ENCODE measurements around the gene LENG1.

The LENG1 gene

DNA sequence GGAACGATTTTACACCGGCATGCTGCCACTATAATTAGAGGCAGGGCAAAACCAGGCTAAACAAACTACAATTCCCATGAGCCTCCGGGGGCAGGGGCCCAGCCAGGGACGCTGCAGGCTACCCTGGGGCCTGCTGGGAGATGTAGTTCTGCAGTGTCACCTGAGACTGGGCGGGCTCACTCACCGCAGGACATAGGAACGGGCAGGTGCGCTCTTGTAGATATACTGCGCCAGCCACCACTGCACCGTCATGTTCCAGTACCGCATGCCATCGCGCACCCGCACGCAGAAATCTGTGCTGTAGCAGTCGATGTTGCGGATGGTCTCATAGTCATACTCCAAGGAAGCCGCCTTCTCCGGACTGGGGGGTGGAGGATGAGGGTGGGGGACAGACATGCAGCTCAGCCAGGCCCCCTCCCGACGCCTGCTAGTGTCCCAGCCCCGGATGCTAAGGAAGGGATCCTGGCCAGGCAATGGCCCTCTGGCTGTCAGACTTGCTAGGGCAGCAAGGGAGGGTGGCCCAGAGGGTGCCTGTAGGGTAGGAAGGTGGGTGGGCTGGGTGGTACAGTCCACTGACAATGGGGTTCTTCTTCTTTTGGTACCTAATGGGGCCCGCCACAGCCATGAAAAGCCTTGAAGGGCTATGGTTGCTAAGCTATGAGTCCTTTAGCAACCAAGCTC lies 19.2 kb upstream of the LENG1 start (continued):
- TF ChIP-seq, protein P1, sequence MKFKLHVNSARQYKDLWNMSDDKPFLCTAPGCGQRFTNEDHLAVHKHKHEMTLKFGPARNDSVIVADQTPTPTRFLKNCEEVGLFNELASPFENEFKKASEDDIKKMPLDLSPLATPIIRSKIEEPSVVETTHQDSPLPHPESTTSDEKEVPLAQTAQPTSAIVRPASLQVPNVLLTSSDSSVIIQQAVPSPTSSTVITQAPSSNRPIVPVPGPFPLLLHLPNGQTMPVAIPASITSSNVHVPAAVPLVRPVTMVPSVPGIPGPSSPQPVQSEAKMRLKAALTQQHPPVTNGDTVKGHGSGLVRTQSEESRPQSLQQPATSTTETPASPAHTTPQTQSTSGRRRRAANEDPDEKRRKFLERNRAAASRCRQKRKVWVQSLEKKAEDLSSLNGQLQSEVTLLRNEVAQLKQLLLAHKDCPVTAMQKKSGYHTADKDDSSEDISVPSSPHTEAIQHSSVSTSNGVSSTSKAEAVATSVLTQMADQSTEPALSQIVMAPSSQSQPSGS (tag by site-specific recombination; IDR thresholded peaks at IDR 0.05; ENCODE audit: low read depth) = no peak
- no peak for TF ChIP-seq ZNF132 (tag by site-specific recombination; IDR thresholded peaks at IDR 0.05; ENCODE audit: borderline replicate concordance)
- no peak for TF ChIP-seq ZNF37A (tag by site-specific recombination; IDR thresholded peaks at IDR 0.05)
- no peak for TF ChIP-seq GLIS2 (tag by site-specific recombination; IDR thresholded peaks at IDR 0.05)
- no peak for TF ChIP-seq MEIS1 (CRISPR knock-in tag; IDR thresholded peaks at IDR 0.05; ENCODE audit: borderline replicate concordance)
- no peak for TF ChIP-seq ZNF792 (tag by site-specific recombination; IDR thresholded peaks at IDR 0.05)
- TF ChIP-seq ZNF223 (tag by site-specific recombination; IDR thresholded peaks at IDR 0.05) = no peak
- TF ChIP-seq ZNF596 (tag by site-specific recombination; IDR thresholded peaks at IDR 0.05) = no peak
- no peak for TF ChIP-seq SCRT2 (tag by site-specific recombination; IDR thresholded peaks at IDR 0.05)
- TF ChIP-seq GFI1B (tag by site-specific recombination; IDR thresholded peaks at IDR 0.05) = no peak
- TF ChIP-seq, protein P2, sequence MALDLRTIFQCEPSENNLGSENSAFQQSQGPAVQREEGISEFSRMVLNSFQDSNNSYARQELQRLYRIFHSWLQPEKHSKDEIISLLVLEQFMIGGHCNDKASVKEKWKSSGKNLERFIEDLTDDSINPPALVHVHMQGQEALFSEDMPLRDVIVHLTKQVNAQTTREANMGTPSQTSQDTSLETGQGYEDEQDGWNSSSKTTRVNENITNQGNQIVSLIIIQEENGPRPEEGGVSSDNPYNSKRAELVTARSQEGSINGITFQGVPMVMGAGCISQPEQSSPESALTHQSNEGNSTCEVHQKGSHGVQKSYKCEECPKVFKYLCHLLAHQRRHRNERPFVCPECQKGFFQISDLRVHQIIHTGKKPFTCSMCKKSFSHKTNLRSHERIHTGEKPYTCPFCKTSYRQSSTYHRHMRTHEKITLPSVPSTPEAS (tag by site-specific recombination; IDR thresholded peaks at IDR 0.05) = no peak
- TF ChIP-seq KLF8 (tag by site-specific recombination; IDR thresholded peaks at IDR 0.05) = 0 out of 2 replicates have a peak, but pooled peaks have one; percentile 35
- TF ChIP-seq ZNF677 (tag by site-specific recombination; IDR thresholded peaks at IDR 0.05) = no peak
- no peak for TF ChIP-seq ZNF658 (tag by site-specific recombination; IDR thresholded peaks at IDR 0.05)
- TF ChIP-seq ZXDB (tag by site-specific recombination; IDR thresholded peaks at IDR 0.05) = peak; percentile 45; the same call in 1 of the 2 replicates
- peak; percentile 96 for TF ChIP-seq ZNF76 (tag by site-specific recombination; IDR thresholded peaks at IDR 0.05; ENCODE audit: borderline replicate concordance, low read depth)
- TF ChIP-seq GLIS1 (tag by site-specific recombination; IDR thresholded peaks at IDR 0.05) = no peak
- TF ChIP-seq ZNF23 (tag by site-specific recombination; IDR thresholded peaks at IDR 0.05; ENCODE audit: borderline replicate concordance) = no peak
- TF ChIP-seq SP3 (tag by site-specific recombination; IDR thresholded peaks at IDR 0.05) = 0 out of 2 replicates have a peak, but pooled peaks have one; percentile 20
- TF ChIP-seq, protein P3, sequence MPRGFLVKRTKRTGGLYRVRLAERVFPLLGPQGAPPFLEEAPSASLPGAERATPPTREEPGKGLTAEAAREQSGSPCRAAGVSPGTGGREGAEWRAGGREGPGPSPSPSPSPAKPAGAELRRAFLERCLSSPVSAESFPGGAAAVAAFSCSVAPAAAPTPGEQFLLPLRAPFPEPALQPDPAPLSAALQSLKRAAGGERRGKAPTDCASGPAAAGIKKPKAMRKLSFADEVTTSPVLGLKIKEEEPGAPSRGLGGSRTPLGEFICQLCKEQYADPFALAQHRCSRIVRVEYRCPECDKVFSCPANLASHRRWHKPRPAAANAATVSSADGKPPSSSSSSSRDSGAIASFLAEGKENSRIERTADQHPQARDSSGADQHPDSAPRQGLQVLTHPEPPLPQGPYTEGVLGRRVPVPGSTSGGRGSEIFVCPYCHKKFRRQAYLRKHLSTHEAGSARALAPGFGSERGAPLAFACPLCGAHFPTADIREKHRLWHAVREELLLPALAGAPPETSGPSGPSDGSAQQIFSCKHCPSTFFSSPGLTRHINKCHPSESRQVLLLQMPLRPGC (tag by site-specific recombination; IDR thresholded peaks at IDR 0.05) = no peak
- TF ChIP-seq ZNF184 (tag by site-specific recombination; IDR thresholded peaks at IDR 0.05) = no peak
- TF ChIP-seq, protein P4, sequence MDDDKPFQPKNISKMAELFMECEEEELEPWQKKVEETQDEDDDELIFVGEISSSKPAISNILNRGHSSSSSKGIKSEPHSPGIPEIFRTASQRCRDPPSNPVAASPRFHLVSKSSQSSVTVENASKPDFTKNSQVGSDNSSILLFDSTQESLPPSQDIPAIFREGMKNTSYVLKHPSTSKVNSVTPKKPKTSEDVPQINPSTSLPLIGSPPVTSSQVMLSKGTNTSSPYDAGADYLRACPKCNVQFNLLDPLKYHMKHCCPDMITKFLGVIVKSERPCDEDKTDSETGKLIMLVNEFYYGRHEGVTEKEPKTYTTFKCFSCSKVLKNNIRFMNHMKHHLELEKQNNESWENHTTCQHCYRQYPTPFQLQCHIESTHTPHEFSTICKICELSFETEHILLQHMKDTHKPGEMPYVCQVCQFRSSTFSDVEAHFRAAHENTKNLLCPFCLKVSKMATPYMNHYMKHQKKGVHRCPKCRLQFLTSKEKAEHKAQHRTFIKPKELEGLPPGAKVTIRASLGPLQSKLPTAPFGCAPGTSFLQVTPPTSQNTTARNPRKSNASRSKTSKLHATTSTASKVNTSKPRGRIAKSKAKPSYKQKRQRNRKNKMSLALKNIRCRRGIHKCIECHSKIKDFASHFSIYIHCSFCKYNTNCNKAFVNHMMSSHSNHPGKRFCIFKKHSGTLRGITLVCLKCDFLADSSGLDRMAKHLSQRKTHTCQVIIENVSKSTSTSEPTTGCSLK (tag by site-specific recombination; IDR thresholded peaks at IDR 0.05) = no peak
